BLaER1 (cell line): Measurements from ENCODE around the gene RAB29.

Experiments used
- H3K27ac ChIP-seq: shearing (Covaris generic); formaldehyde crosslinking; 2 replicates; pipeline ENCODE4 v1.8.1; 2022
- H3K27me3 ChIP-seq: shearing (Covaris generic); formaldehyde crosslinking; 2 replicates; pipeline ENCODE4 v1.8.1; 2022
- H3K36me3 ChIP-seq: shearing (Covaris generic); formaldehyde crosslinking; 2 replicates; pipeline ENCODE4 v1.8.1; 2022
- H3K4me1 ChIP-seq: shearing (Covaris generic); formaldehyde crosslinking; 2 replicates; pipeline ENCODE4 v1.8.1; 2022
- H3K4me2 ChIP-seq: shearing (Covaris generic); formaldehyde crosslinking; 2 replicates; pipeline ENCODE4 v1.8.1; 2022
- H3K4me3 ChIP-seq: shearing (Covaris generic); formaldehyde crosslinking; 2 replicates; pipeline ENCODE4 v1.8.1; 2022
- H3K9ac ChIP-seq: shearing (Covaris generic); formaldehyde crosslinking; 2 replicates; pipeline ENCODE4 v1.8.1; 2022
- H3K9me3 ChIP-seq: shearing (Covaris generic); formaldehyde crosslinking; 2 replicates; pipeline ENCODE4 v1.8.1; 2022
- H4K20me1 ChIP-seq: shearing (Covaris generic); formaldehyde crosslinking; 2 replicates; pipeline ENCODE4 v1.8.1; 2022
- Cebpa-rat ChIP-seq: shearing (Covaris generic); IDR thresholded peaks from 2 replicates; pipeline ENCODE4 v1.8.1; 2022

Gene RAB29

GRCh38 chr1:205750138-205751035 is 24.9 kb downstream of the RAB29 start, which contains the start of gene NUCKS1:
Gene NUCKS1, minus strand, starts transcription at chr1:205750182. Its CDS starts 209 bp downstream, at chr1:205749973.
- Histone ChIP-seq H4K20me1 (peaks cover 41% of the 10 kb centered on the region), H3K36me3 (peaks cover 16% of the 10 kb centered on the region; the same call in 1 of the 2 replicates), H3K9me3 (no peaks in the 10 kb centered on the region), H3K4me1 (peaks cover 29% of the 10 kb centered on the region), H3K9ac (peak within 1 kb of the TSS; percentile 97), H3K4me2 (peak within 1 kb of the TSS; percentile 92), H3K27ac (peak within 1 kb of the TSS; percentile 98), H3K4me3 (peak within 1 kb of the TSS; percentile 85), H3K27me3 (no peaks in the 10 kb centered on the region)
- TF ChIP-seq Cebpa-rat = no peak

- Histone ChIP-seq H3K4me1 (peaks cover 33% of the 10 kb centered on the region), H3K36me3 (peaks cover 22% of the 10 kb centered on the region; the same call in 1 of the 2 replicates), H3K9me3 (no peaks in the 10 kb centered on the region), H3K4me2 (peak overlapping the region; percentile 92), H3K9ac (peak overlapping the region; percentile 97), H3K27me3 (no peaks in the 10 kb centered on the region), H4K20me1 (peaks cover 50% of the 10 kb centered on the region), H3K27ac (peak overlapping the region; percentile 98), H3K4me3 (peak overlapping the region; percentile 85)
- no peak for TF ChIP-seq Cebpa-rat
Observed at GRCh38 chr1:205749234-205750137, 25.8 kb downstream of the RAB29 start.

- peak overlapping the region; percentile 98 for H3K27ac ChIP-seq
Observed at GRCh38 chr1:205748403-205749233, 26.7 kb downstream of the RAB29 start.

GRCh38 chr1:205746757-205747412 is 28.4 kb downstream of the RAB29 start:
- no peaks in the 10 kb centered on the region for H3K9me3 ChIP-seq
- H4K20me1 ChIP-seq = peaks cover 76% of the 10 kb centered on the region
- H3K4me2 ChIP-seq = peak overlapping the region; percentile 92
- no peak for TF ChIP-seq Cebpa-rat
- no peak overlapping the region for H3K27ac ChIP-seq
- peak overlapping the region; percentile 32; the same call in 1 of the 2 replicates for H3K9ac ChIP-seq
- peaks cover 37% of the 10 kb centered on the region for H3K36me3 ChIP-seq
- peaks cover 49% of the 10 kb centered on the region for H3K4me1 ChIP-seq
- H3K4me3 ChIP-seq = peak overlapping the region; percentile 37
- H3K27me3 ChIP-seq = no peaks in the 10 kb centered on the region

More at GRCh38 chr1:205748403-205749233, 26.7 kb downstream of the RAB29 start:
- TF ChIP-seq Cebpa-rat = no peak
- Histone ChIP-seq H3K9me3 (no peaks in the 10 kb centered on the region), H4K20me1 (peaks cover 59% of the 10 kb centered on the region), H3K9ac (peak overlapping the region; percentile 97), H3K27me3 (no peaks in the 10 kb centered on the region), H3K4me3 (peak overlapping the region; percentile 85), H3K4me1 (peaks cover 36% of the 10 kb centered on the region), H3K4me2 (peak overlapping the region; percentile 92), H3K36me3 (peaks cover 26% of the 10 kb centered on the region; the same call in 1 of the 2 replicates)

- H3K4me3 ChIP-seq = no peak overlapping the region
- peaks cover 61% of the 10 kb centered on the region for H3K36me3 ChIP-seq
- no peak overlapping the region for H3K9ac ChIP-seq
- H3K27ac ChIP-seq = no peak overlapping the region
- peaks cover 100% of the 10 kb centered on the region for H4K20me1 ChIP-seq
- no peak overlapping the region for H3K4me2 ChIP-seq
- H3K4me1 ChIP-seq = peaks cover 54% of the 10 kb centered on the region
- TF ChIP-seq Cebpa-rat = no peak
- H3K9me3 ChIP-seq = no peaks in the 10 kb centered on the region
- no peaks in the 10 kb centered on the region for H3K27me3 ChIP-seq
Observed at GRCh38 chr1:205744403-205744802, 30.9 kb downstream of the RAB29 start.

GRCh38 chr1:205743977-205744376 is 31.3 kb downstream of the RAB29 start:
- Histone ChIP-seq H3K9me3 (no peaks in the 10 kb centered on the region), H4K20me1 (peaks cover 100% of the 10 kb centered on the region), H3K36me3 (peaks cover 65% of the 10 kb centered on the region), H3K4me1 (peaks cover 54% of the 10 kb centered on the region), H3K9ac (no peak overlapping the region), H3K4me2 (no peak overlapping the region), H3K4me3 (no peak overlapping the region), H3K27me3 (no peaks in the 10 kb centered on the region), H3K27ac (no peak overlapping the region)
- no peak for TF ChIP-seq Cebpa-rat

GRCh38 chr1:205741681-205742080 is 33.6 kb downstream of the RAB29 start:
- Histone ChIP-seq H3K4me2 (0 out of 2 replicates have a peak overlapping the region, but pooled peaks have one; percentile 4), H3K4me3 (no peak overlapping the region), H3K4me1 (peaks cover 36% of the 10 kb centered on the region), H3K9me3 (no peaks in the 10 kb centered on the region), H3K36me3 (peaks cover 76% of the 10 kb centered on the region), H4K20me1 (peaks cover 100% of the 10 kb centered on the region), H3K27ac (no peak overlapping the region), H3K9ac (no peak overlapping the region), H3K27me3 (no peaks in the 10 kb centered on the region)
- no peak for TF ChIP-seq Cebpa-rat

GRCh38 chr1:205739348-205740160 is 35.7 kb downstream of the RAB29 start:
- H3K9ac ChIP-seq = no peak overlapping the region
- H3K4me3 ChIP-seq = no peak overlapping the region
- no peaks in the 10 kb centered on the region for H3K27me3 ChIP-seq
- TF ChIP-seq Cebpa-rat = no peak
- H3K9me3 ChIP-seq = no peaks in the 10 kb centered on the region
- H3K27ac ChIP-seq = no peak overlapping the region
- peaks cover 100% of the 10 kb centered on the region for H4K20me1 ChIP-seq
- no peak overlapping the region for H3K4me2 ChIP-seq
- H3K36me3 ChIP-seq = peaks cover 78% of the 10 kb centered on the region
- peaks cover 21% of the 10 kb centered on the region for H3K4me1 ChIP-seq
